GM12878 (cell line): Measurements from ENCODE around the gene HSD17B10. TPM values are rescaled to one million over a fixed set of nuclear protein-coding genes. Genes with fewer than 3 reads are reported as not detected.

Source experiments
- CHD1 ChIP-seq: IDR thresholded peaks from 2 replicates; pipeline ENCODE4 v1.6.1; 2012; ENCODE audit warnings: low read depth, low read length, improper control_type of control experiment
- ESRRA ChIP-seq: IDR thresholded peaks from 2 replicates; pipeline ENCODE4 v1.6.1; 2012; ENCODE audit warnings: mild to moderate bottlenecking, low read length, improper control_type of control experiment
- HCFC1 ChIP-seq: fragments of 150-350 bp; IDR thresholded peaks from 2 replicates; pipeline ENCODE4 v1.6.1; 2014; ENCODE audit warnings: low read length
- MTA2 ChIP-seq: fragments of 450-650 bp; IDR thresholded peaks from 2 replicates; pipeline ENCODE4 v1.6.1; 2016; ENCODE audit warnings: low read depth, mild to moderate bottlenecking, moderate library complexity
- NR2F1 ChIP-seq: fragments of 450-650 bp; conservative IDR thresholded peaks from 2 replicates; pipeline ENCODE4 v1.6.1; 2017; ENCODE audit warnings: mild to moderate bottlenecking
- NRF1 ChIP-seq: conservative IDR thresholded peaks from 2 replicates; pipeline ENCODE4 v1.6.1; 2011; ENCODE audit warnings: mild to moderate bottlenecking, low read depth, low read length, improper control_type of control experiment
- POLR2AphosphoS2 ChIP-seq: IDR thresholded peaks from 2 replicates; pipeline ENCODE4 v1.6.1; 2011; ENCODE audit warnings: low read depth, mild to moderate bottlenecking, low read length, improper control_type of control experiment, moderate library complexity
- POLR2AphosphoS5 ChIP-seq: IDR thresholded peaks from 2 replicates; pipeline ENCODE4 v1.6.1; 2011; ENCODE audit warnings: mild to moderate bottlenecking, low read length, inconsistent platforms
- RB1 ChIP-seq: fragments of 450-650 bp; formaldehyde crosslinking; IDR thresholded peaks from 2 replicates; pipeline ENCODE4 v1.6.1; 2017; ENCODE audit warnings: mild to moderate bottlenecking, borderline replicate concordance
- RBBP5 ChIP-seq: fragments of 200-600 bp; sonication (generic); conservative IDR thresholded peaks from 2 replicates; pipeline ENCODE4 v1.6.1; 2016
- RCOR1 ChIP-seq: conservative IDR thresholded peaks from 2 replicates; pipeline ENCODE4 v1.6.1; 2012; ENCODE audit warnings: low read depth, low read length, improper control_type of control experiment
- SIN3A ChIP-seq: IDR thresholded peaks from 2 replicates; pipeline ENCODE4 v1.6.1; 2012; ENCODE audit warnings: low read depth, low read length, improper control_type of control experiment
- SMAD5 ChIP-seq: IDR thresholded peaks from 2 replicates; pipeline ENCODE4 v1.6.1; 2016; ENCODE audit warnings: antibody characterized with exemption, low read depth
- SP1 ChIP-seq: IDR thresholded peaks from one replicate; pipeline ENCODE4 v1.6.1; 2011; ENCODE audit warnings: low read depth, low read length
- SREBF1 ChIP-seq: IDR thresholded peaks from 2 replicates; pipeline ENCODE4 v1.6.1; 2012; ENCODE audit warnings: mild to moderate bottlenecking, low read length
- SREBF2 ChIP-seq: IDR thresholded peaks from 2 replicates; pipeline ENCODE4 v1.6.1; 2012; ENCODE audit warnings: mild to moderate bottlenecking, low read length
- STAT3 ChIP-seq: IDR thresholded peaks from 2 replicates; pipeline ENCODE4 v1.6.1; 2011; ENCODE audit warnings: low read depth, low read length, improper control_type of control experiment
- TCF12 ChIP-seq: IDR thresholded peaks from 2 replicates; pipeline ENCODE4 v1.6.1; 2011; ENCODE audit warnings: low read depth, mild to moderate bottlenecking, low read length
- ZBTB4 ChIP-seq: fragments of 450-650 bp; formaldehyde crosslinking; IDR thresholded peaks from 2 replicates; pipeline ENCODE4 v1.4.0; 2022; ENCODE audit warnings: mild to moderate bottlenecking, moderate library complexity
- ZNF24 ChIP-seq: fragments of 450-650 bp; IDR thresholded peaks from 2 replicates; pipeline ENCODE4 v1.6.1; 2017; ENCODE audit warnings: antibody characterized with exemption, mild to moderate bottlenecking
- polyA plus RNA-seq, 11 experiments: library from polyadenylated mRNA; depleted of rRNA in 4 of 11; unstranded in 6 of 11; stranded (reverse) in 5 of 11; fragments of >200 nt; fragmentation: Nextera tagmentation in 4 of 11; fragmentation: Illumina TruSeq in 1 of 11; extraction: Ambion mirVana in 4 of 11; extraction: Trizol in 1 of 11; gene quantifications; 1 replicate in 1 of 11; 2 replicates in 10 of 11; pipeline versions ENCODE4 v1.2.1 to v1.2.3, GENCODE V29; 2011 to 2016; ENCODE audit warnings: inconsistent platforms in 2 of 11, missing spikeins in 2 of 11, low read depth in 1 of 11
- total RNA-seq, 4 experiments: library from RNA; depleted of rRNA in 3 of 4; stranded (reverse); fragments of >200 nt in 3 of 4; fragmentation: Illumina TruSeq in 1 of 4; extraction: Trizol in 1 of 4; gene quantifications; 2 replicates each; pipeline versions ENCODE4 v1.2.1 to v1.2.3, GENCODE V29; 2013 to 2021
- TF ChIP-seq, protein P1 (sequence below), 3 experiments: IDR thresholded peaks in 2 of 3; conservative IDR thresholded peaks in 1 of 3; 2 replicates each; pipeline ENCODE4 v1.5.1; 2011; ENCODE audit warnings: low read depth in 3 of 3, low read length in 3 of 3, mild to moderate bottlenecking in 3 of 3, control low read depth in 2 of 3, moderate library complexity in 2 of 3, inconsistent platforms in 1 of 3, mixed read lengths in 1 of 3; ENCODE audit not compliant: control insufficient read depth in 2 of 3, insufficient read depth in 1 of 3; ENCODE audit errors: extremely low read depth in 1 of 3
- TF ChIP-seq, protein P2 (sequence below): fragments of 450-650 bp; IDR thresholded peaks from 2 replicates; pipeline ENCODE4 v1.6.1; 2017; ENCODE audit warnings: antibody characterized with exemption, mild to moderate bottlenecking, moderate library complexity
- TF ChIP-seq, protein P3 (sequence below): IDR thresholded peaks from 2 replicates; pipeline ENCODE4 v1.6.1; 2011; ENCODE audit warnings: borderline replicate concordance, low read depth, mild to moderate bottlenecking, moderate library complexity, mixed read lengths, low read length; ENCODE audit not compliant: insufficient read depth; ENCODE audit errors: extremely low read length

The HSD17B10 gene
- total and polyA plus RNA-seq, 10 of the 15 experiments (the other 5 are each of a cell fraction or from before 2014, with no cell fraction given): 43.7 to 313 (median 187) TPM

DNA sequence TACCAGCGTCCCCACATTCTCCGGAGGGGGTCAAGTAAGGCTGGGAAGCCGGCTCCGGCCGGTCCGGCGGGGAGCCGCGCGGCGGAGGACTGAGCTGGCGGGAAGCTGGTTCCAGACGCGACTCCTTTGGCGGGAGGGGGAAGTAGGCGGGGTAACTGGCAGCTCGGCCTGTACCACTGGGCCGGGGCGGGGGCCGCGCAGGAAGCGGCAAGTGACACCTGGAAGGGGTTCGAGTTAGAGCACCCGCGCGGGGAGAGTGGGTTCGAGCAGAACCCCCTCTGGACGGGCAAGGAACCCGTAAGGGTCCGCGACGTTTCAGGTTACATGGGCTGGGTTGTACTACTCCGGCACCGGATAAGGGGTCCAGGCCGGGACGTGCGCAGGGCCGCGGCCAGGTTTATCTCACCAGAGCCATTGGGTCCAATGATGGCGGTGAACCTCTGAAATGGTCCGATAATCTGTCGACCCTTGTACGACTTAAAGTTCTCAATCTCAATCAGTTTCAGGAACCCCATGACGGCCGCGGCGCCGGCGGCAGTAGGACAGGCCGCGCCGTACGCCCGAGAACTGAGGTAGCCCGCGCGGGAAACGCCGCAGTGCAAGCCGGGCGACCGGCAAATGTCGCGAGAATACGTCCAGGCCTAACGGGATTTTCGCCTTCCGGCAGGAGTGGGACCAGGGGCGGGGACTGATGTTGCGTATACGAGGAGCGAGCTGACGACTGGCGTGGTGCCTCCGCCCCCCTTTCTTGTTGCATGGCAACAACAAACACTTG, 11.9 kb downstream of the HSD17B10 start, which contains the start of gene SMC1A (continued):
- TF ChIP-seq, protein P1, sequence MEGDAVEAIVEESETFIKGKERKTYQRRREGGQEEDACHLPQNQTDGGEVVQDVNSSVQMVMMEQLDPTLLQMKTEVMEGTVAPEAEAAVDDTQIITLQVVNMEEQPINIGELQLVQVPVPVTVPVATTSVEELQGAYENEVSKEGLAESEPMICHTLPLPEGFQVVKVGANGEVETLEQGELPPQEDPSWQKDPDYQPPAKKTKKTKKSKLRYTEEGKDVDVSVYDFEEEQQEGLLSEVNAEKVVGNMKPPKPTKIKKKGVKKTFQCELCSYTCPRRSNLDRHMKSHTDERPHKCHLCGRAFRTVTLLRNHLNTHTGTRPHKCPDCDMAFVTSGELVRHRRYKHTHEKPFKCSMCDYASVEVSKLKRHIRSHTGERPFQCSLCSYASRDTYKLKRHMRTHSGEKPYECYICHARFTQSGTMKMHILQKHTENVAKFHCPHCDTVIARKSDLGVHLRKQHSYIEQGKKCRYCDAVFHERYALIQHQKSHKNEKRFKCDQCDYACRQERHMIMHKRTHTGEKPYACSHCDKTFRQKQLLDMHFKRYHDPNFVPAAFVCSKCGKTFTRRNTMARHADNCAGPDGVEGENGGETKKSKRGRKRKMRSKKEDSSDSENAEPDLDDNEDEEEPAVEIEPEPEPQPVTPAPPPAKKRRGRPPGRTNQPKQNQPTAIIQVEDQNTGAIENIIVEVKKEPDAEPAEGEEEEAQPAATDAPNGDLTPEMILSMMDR (IDR thresholded peaks at IDR 0.05 in 2 of 3, conservative IDR thresholded peaks at IDR 0.05 in 1 of 3; ENCODE audit: control insufficient read depth in 2 of 3, extremely low read depth in 1 of 3, insufficient read depth in 1 of 3, low read depth in 3 of 3, low read length in 3 of 3): no peak
- TF ChIP-seq ZNF24 (no peak), NR2F1 (0 out of 2 replicates have a peak, but pooled peaks have one; percentile 12), CHD1 (peak; percentile 96), POLR2AphosphoS5 (peak; percentile 94), SREBF1 (peak; percentile 66), SMAD5 (peak; percentile 90), STAT3 (no peak), TCF12 (peak; percentile 44; the same call in 1 of the 2 replicates), SIN3A (peak; percentile 46), ZBTB4 (CRISPR knock-in tag) (no peak), RCOR1 (0 out of 2 replicates have a peak, but pooled peaks have one; percentile 91), RB1 (peak; percentile 94), SREBF2 (no peak), HCFC1 (peak; percentile 56), RBBP5 (no peak), SP1 (peak; percentile 35), POLR2AphosphoS2 (0 out of 2 replicates have a peak, but pooled peaks have one; percentile 10), ESRRA (0 out of 2 replicates have a peak, but pooled peaks have one; percentile 78), NRF1 (no peak), MTA2 (no peak)
- TF ChIP-seq, protein P2, sequence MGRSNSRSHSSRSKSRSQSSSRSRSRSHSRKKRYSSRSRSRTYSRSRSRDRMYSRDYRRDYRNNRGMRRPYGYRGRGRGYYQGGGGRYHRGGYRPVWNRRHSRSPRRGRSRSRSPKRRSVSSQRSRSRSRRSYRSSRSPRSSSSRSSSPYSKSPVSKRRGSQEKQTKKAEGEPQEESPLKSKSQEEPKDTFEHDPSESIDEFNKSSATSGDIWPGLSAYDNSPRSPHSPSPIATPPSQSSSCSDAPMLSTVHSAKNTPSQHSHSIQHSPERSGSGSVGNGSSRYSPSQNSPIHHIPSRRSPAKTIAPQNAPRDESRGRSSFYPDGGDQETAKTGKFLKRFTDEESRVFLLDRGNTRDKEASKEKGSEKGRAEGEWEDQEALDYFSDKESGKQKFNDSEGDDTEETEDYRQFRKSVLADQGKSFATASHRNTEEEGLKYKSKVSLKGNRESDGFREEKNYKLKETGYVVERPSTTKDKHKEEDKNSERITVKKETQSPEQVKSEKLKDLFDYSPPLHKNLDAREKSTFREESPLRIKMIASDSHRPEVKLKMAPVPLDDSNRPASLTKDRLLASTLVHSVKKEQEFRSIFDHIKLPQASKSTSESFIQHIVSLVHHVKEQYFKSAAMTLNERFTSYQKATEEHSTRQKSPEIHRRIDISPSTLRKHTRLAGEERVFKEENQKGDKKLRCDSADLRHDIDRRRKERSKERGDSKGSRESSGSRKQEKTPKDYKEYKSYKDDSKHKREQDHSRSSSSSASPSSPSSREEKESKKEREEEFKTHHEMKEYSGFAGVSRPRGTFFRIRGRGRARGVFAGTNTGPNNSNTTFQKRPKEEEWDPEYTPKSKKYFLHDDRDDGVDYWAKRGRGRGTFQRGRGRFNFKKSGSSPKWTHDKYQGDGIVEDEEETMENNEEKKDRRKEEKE: peak; percentile 83
- TF ChIP-seq, protein P3, sequence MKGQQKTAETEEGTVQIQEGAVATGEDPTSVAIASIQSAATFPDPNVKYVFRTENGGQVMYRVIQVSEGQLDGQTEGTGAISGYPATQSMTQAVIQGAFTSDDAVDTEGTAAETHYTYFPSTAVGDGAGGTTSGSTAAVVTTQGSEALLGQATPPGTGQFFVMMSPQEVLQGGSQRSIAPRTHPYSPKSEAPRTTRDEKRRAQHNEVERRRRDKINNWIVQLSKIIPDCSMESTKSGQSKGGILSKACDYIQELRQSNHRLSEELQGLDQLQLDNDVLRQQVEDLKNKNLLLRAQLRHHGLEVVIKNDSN: no peak
